ENCODE measurements around the gene ACSS1. TPM values are rescaled to one million over a fixed set of nuclear protein-coding genes. Genes with fewer than 3 reads are reported as not detected.

The ACSS1 gene
- total and polyA plus RNA-seq, 2 experiments from 2014 or later = 1.3 to 4.1 TPM

- Histone ChIP-seq H3K9me2 (ENCODE audit: insufficient read depth) (no peaks in the 10 kb centered on the region; the same call in 1 of the 2 replicates), H3F3A (replicated peaks; ENCODE audit: low read depth) (peaks cover 4% of the 10 kb centered on the region; the same call in 1 of the 2 replicates), H3K4me2 (peak overlapping the region; percentile 85), H3K27ac (ENCODE audit: low read depth) (no peak overlapping the region), H3K4me3 (peak overlapping the region; percentile 57), H3K4me1 (ENCODE audit: insufficient read depth) (peaks cover 10% of the 10 kb centered on the region), H4K20me1 (replicated peaks; ENCODE audit: insufficient read depth) (peaks cover 5% of the 10 kb centered on the region), H3K79me2 (replicated peaks; ENCODE audit: insufficient read depth) (no peaks in the 10 kb centered on the region), H2AFZ (peak overlapping the region; percentile 97), H3K36me3 (ENCODE audit: insufficient read depth) (no peaks in the 10 kb centered on the region), H3K27me3 (ENCODE audit: insufficient read depth) (peaks cover 72% of the 10 kb centered on the region)
- H3K27me3 Mint-ChIP-seq (ENCODE audit: insufficient read depth, low read depth, poor library complexity) = peaks cover 60% of the 10 kb centered on the region
- peak; percentile 67 for ATAC-seq
- no peaks in the 10 kb centered on the region for H3K36me3 Mint-ChIP-seq (ENCODE audit: low read depth)
- H3K27ac Mint-ChIP-seq = no peak overlapping the region
- no peak for TF ChIP-seq ZNF114 (CRISPR knock-in tag; IDR thresholded peaks at IDR 0.05)
- TF ChIP-seq ZNF331 (CRISPR knock-in tag; IDR thresholded peaks at IDR 0.05; ENCODE audit: low read depth) = no peak
- TF ChIP-seq CTCF (conservative IDR thresholded peaks at IDR 0.05; ENCODE audit: low read depth in 2 of 2) = 0 out of 4 replicates have a peak, but pooled peaks of 1 of the 2 experiments have one; percentile 10
- peak overlapping the region; percentile 73 for H3K4me3 Mint-ChIP-seq
- peak; percentile 72 for DNase-seq (ENCODE audit: low spot score)
- peaks cover 13% of the 10 kb centered on the region for H3K4me1 Mint-ChIP-seq
- H3K9me3 Mint-ChIP-seq = peaks cover 2% of the 10 kb centered on the region; the same call in 2 of the 3 replicates
Observed at GRCh38 chr20:25077610-25078169, 19.8 kb upstream of the ACSS1 start.

GRCh38 chr20:25076731-25077609 lies 19.0 kb upstream of the ACSS1 start:
- ATAC-seq = peak; percentile 8; the same call in 2 of the 3 replicates
- Mint-ChIP-seq H3K9me3 (no peaks in the 10 kb centered on the region; the same call in 2 of the 3 replicates), H3K4me3 (peak overlapping the region; percentile 73), H3K4me1 (peaks cover 13% of the 10 kb centered on the region), H3K27ac (no peak overlapping the region), H3K36me3 (ENCODE audit: low read depth) (no peaks in the 10 kb centered on the region), H3K27me3 (ENCODE audit: insufficient read depth, low read depth, poor library complexity) (peaks cover 52% of the 10 kb centered on the region)
- Histone ChIP-seq H3K79me2 (replicated peaks; ENCODE audit: insufficient read depth) (no peaks in the 10 kb centered on the region), H3K27me3 (ENCODE audit: insufficient read depth) (peaks cover 65% of the 10 kb centered on the region), H3F3A (replicated peaks; ENCODE audit: low read depth) (peaks cover 4% of the 10 kb centered on the region; the same call in 1 of the 2 replicates), H3K4me2 (peak overlapping the region; percentile 85), H3K4me3 (peak overlapping the region; percentile 57), H2AFZ (peak overlapping the region; percentile 97), H3K36me3 (ENCODE audit: insufficient read depth) (no peaks in the 10 kb centered on the region), H3K4me1 (ENCODE audit: insufficient read depth) (peaks cover 6% of the 10 kb centered on the region; the same call in 1 of the 2 replicates), H3K27ac (ENCODE audit: low read depth) (no peak overlapping the region), H4K20me1 (replicated peaks; ENCODE audit: insufficient read depth) (no peaks in the 10 kb centered on the region), H3K9me2 (ENCODE audit: insufficient read depth) (no peaks in the 10 kb centered on the region; the same call in 1 of the 2 replicates)
- DNase-seq (ENCODE audit: low spot score) = peak; percentile 49
- TF ChIP-seq CTCF (conservative IDR thresholded peaks at IDR 0.05; ENCODE audit: low read depth in 2 of 2) (peak; percentile 26 to 50), ETS1 (IDR thresholded peaks at IDR 0.05) (no peak)
